ENCODE results near the gene ZCCHC14.

ZCCHC14 gene

GRCh38 chr16:87492721-87493607 lies at the start of gene ZCCHC14:
TSS of gene ZCCHC14 (minus strand) at chr16:87493024. CDS start at chr16:87492238, 786 bp downstream.
- Mint-ChIP-seq H3K27me3 (no peaks in the 10 kb centered on the region), H3K36me3 (peaks cover 1% of the 10 kb centered on the region), H3K4me1 (peaks cover 55% of the 10 kb centered on the region), H3K9me3 (no peaks in the 10 kb centered on the region), H3K27ac (peak within 1 kb of the TSS; percentile 96), H3K4me3 (peak within 1 kb of the TSS; percentile 95)

- peaks cover 14% of the 10 kb centered on the region for H3K27me3 Mint-ChIP-seq
- peaks cover 10% of the 10 kb centered on the region for H3K4me1 Mint-ChIP-seq
- no peak overlapping the region for H3K4me3 Mint-ChIP-seq
- peaks cover 2% of the 10 kb centered on the region for H3K36me3 Mint-ChIP-seq
- no peak overlapping the region for H3K27ac Mint-ChIP-seq
- no peaks in the 10 kb centered on the region for H3K9me3 Mint-ChIP-seq
Observed at GRCh38 chr16:87541872-87542234, 49.0 kb upstream of the ZCCHC14 start.

GRCh38 chr16:87541147-87541871 lies 48.5 kb upstream of the ZCCHC14 start:
- Mint-ChIP-seq H3K4me3 (no peak overlapping the region), H3K9me3 (no peaks in the 10 kb centered on the region), H3K27me3 (peaks cover 14% of the 10 kb centered on the region), H3K27ac (no peak overlapping the region), H3K36me3 (peaks cover 2% of the 10 kb centered on the region), H3K4me1 (peaks cover 10% of the 10 kb centered on the region)

GRCh38 chr16:87540897-87541146 lies 48.0 kb upstream of the ZCCHC14 start:
- peaks cover 14% of the 10 kb centered on the region for H3K27me3 Mint-ChIP-seq
- no peak overlapping the region for H3K4me3 Mint-ChIP-seq
- no peaks in the 10 kb centered on the region for H3K9me3 Mint-ChIP-seq
- no peak overlapping the region for H3K27ac Mint-ChIP-seq
- peaks cover 2% of the 10 kb centered on the region for H3K36me3 Mint-ChIP-seq
- peaks cover 10% of the 10 kb centered on the region for H3K4me1 Mint-ChIP-seq

GRCh38 chr16:87540072-87540896 lies 47.5 kb upstream of the ZCCHC14 start:
- Mint-ChIP-seq H3K27me3 (peaks cover 14% of the 10 kb centered on the region), H3K4me1 (peaks cover 10% of the 10 kb centered on the region), H3K9me3 (no peaks in the 10 kb centered on the region), H3K36me3 (peaks cover 2% of the 10 kb centered on the region), H3K27ac (no peak overlapping the region), H3K4me3 (no peak overlapping the region)

GRCh38 chr16:87539113-87539512 lies 46.3 kb upstream of the ZCCHC14 start:
- Mint-ChIP-seq H3K36me3 (peaks cover 2% of the 10 kb centered on the region), H3K9me3 (no peaks in the 10 kb centered on the region), H3K4me1 (peaks cover 8% of the 10 kb centered on the region), H3K27me3 (peaks cover 16% of the 10 kb centered on the region), H3K4me3 (no peak overlapping the region), H3K27ac (no peak overlapping the region)

GRCh38 chr16:87538594-87538993 lies 45.8 kb upstream of the ZCCHC14 start:
- H3K27ac Mint-ChIP-seq = no peak overlapping the region
- peaks cover 16% of the 10 kb centered on the region for H3K27me3 Mint-ChIP-seq
- H3K4me1 Mint-ChIP-seq = peaks cover 3% of the 10 kb centered on the region
- H3K9me3 Mint-ChIP-seq = no peaks in the 10 kb centered on the region
- no peak overlapping the region for H3K4me3 Mint-ChIP-seq
- H3K36me3 Mint-ChIP-seq = peaks cover 2% of the 10 kb centered on the region

GRCh38 chr16:87538160-87538559 lies 45.3 kb upstream of the ZCCHC14 start:
- Mint-ChIP-seq H3K4me1 (peaks cover 3% of the 10 kb centered on the region), H3K27me3 (peaks cover 16% of the 10 kb centered on the region), H3K4me3 (no peak overlapping the region), H3K27ac (no peak overlapping the region), H3K36me3 (peaks cover 2% of the 10 kb centered on the region), H3K9me3 (peaks cover 2% of the 10 kb centered on the region)

GRCh38 chr16:87536795-87537142 lies 43.9 kb upstream of the ZCCHC14 start:
- H3K36me3 Mint-ChIP-seq = peaks cover 2% of the 10 kb centered on the region
- H3K27ac Mint-ChIP-seq = no peak overlapping the region
- peaks cover 16% of the 10 kb centered on the region for H3K27me3 Mint-ChIP-seq
- H3K4me1 Mint-ChIP-seq = peaks cover 3% of the 10 kb centered on the region
- H3K9me3 Mint-ChIP-seq = peaks cover 10% of the 10 kb centered on the region
- H3K4me3 Mint-ChIP-seq = no peak overlapping the region

GRCh38 chr16:87535855-87536794 lies 43.3 kb upstream of the ZCCHC14 start:
- no peak overlapping the region for H3K27ac Mint-ChIP-seq
- peaks cover 3% of the 10 kb centered on the region for H3K36me3 Mint-ChIP-seq
- no peak overlapping the region for H3K4me3 Mint-ChIP-seq
- peaks cover 3% of the 10 kb centered on the region for H3K4me1 Mint-ChIP-seq
- H3K9me3 Mint-ChIP-seq = peaks cover 11% of the 10 kb centered on the region
- H3K27me3 Mint-ChIP-seq = peaks cover 16% of the 10 kb centered on the region

- Mint-ChIP-seq H3K36me3 (peaks cover 3% of the 10 kb centered on the region), H3K4me3 (no peak overlapping the region), H3K27me3 (peaks cover 16% of the 10 kb centered on the region), H3K27ac (no peak overlapping the region), H3K9me3 (peaks cover 15% of the 10 kb centered on the region), H3K4me1 (peaks cover 3% of the 10 kb centered on the region)
Observed at GRCh38 chr16:87535457-87535854, 42.6 kb upstream of the ZCCHC14 start.

- H3K4me3 Mint-ChIP-seq = no peak overlapping the region
Observed at GRCh38 chr16:87534751-87535150, 41.9 kb upstream of the ZCCHC14 start.

GRCh38 chr16:87534030-87534653 lies 41.3 kb upstream of the ZCCHC14 start:
- peaks cover 15% of the 10 kb centered on the region for H3K9me3 Mint-ChIP-seq
- peaks cover 16% of the 10 kb centered on the region for H3K27me3 Mint-ChIP-seq
- peaks cover 8% of the 10 kb centered on the region for H3K36me3 Mint-ChIP-seq
- H3K27ac Mint-ChIP-seq = no peak overlapping the region
- no peak overlapping the region for H3K4me3 Mint-ChIP-seq
- peaks cover 3% of the 10 kb centered on the region for H3K4me1 Mint-ChIP-seq

More at GRCh38 chr16:87534751-87535150, 41.9 kb upstream of the ZCCHC14 start:
- Mint-ChIP-seq H3K4me1 (peaks cover 3% of the 10 kb centered on the region), H3K27ac (no peak overlapping the region), H3K36me3 (peaks cover 6% of the 10 kb centered on the region), H3K9me3 (peaks cover 15% of the 10 kb centered on the region), H3K27me3 (peaks cover 16% of the 10 kb centered on the region)

GRCh38 chr16:87533061-87533460 lies 40.2 kb upstream of the ZCCHC14 start:
- peaks cover 8% of the 10 kb centered on the region for H3K36me3 Mint-ChIP-seq
- no peak overlapping the region for H3K27ac Mint-ChIP-seq
- H3K4me1 Mint-ChIP-seq = no peaks in the 10 kb centered on the region
- H3K27me3 Mint-ChIP-seq = peaks cover 10% of the 10 kb centered on the region
- H3K9me3 Mint-ChIP-seq = peaks cover 15% of the 10 kb centered on the region
- no peak overlapping the region for H3K4me3 Mint-ChIP-seq

Measured in activated naive CD4-positive, alpha-beta T cell treated with anti-CD3 and anti-CD28 coated beads, Interleukin-2, amount 50 U/mL, for 24 hours (primary cell).